Right kidney (tissue), 1 donor: Measurements from ENCODE around the gene PARVB.

Experiments used
- DNase-seq: peaks from one replicate; pipeline ENCODE4 v3.0.0-alpha.2; 2016

Gene PARVB

GRCh38 chr22:44182588-44183286, 158.6 kb downstream of the PARVB start:
- no peak for DNase-seq

GRCh38 chr22:44183287-44183588, 159.1 kb downstream of the PARVB start:
- no peak for DNase-seq

- DNase-seq = no peak
Measured at GRCh38 chr22:44184006-44184405, 159.9 kb downstream of the PARVB start.

- no peak for DNase-seq
Measured at GRCh38 chr22:44185237-44186120, 161.4 kb downstream of the PARVB start.

- no peak for DNase-seq
Measured at GRCh38 chr22:44186121-44186510, 162.0 kb downstream of the PARVB start.

GRCh38 chr22:44186737-44187136, 162.6 kb downstream of the PARVB start:
- DNase-seq = no peak

- DNase-seq = no peak
Measured at GRCh38 chr22:44187652-44188230, 163.6 kb downstream of the PARVB start.

- no peak for DNase-seq
Measured at GRCh38 chr22:44188316-44188715, 164.2 kb downstream of the PARVB start.

GRCh38 chr22:44188986-44189630, 165.0 kb downstream of the PARVB start:
- no peak for DNase-seq

GRCh38 chr22:44190381-44190976, 166.4 kb downstream of the PARVB start:
- DNase-seq = no peak

GRCh38 chr22:44191036-44191454, 166.9 kb downstream of the PARVB start:
- DNase-seq = no peak

- no peak for DNase-seq
Measured at GRCh38 chr22:44192098-44192815, 168.2 kb downstream of the PARVB start.

- DNase-seq = no peak
Measured at GRCh38 chr22:44192816-44193534, 168.9 kb downstream of the PARVB start.

GRCh38 chr22:44193535-44193891, 169.4 kb downstream of the PARVB start:
- no peak for DNase-seq

- DNase-seq = no peak
Measured at GRCh38 chr22:44194569-44194968, 170.5 kb downstream of the PARVB start.

- DNase-seq = no peak
Measured at GRCh38 chr22:44195189-44195871, 171.2 kb downstream of the PARVB start.

- no peak for DNase-seq
Measured at GRCh38 chr22:44196241-44196640, 172.1 kb downstream of the PARVB start.

GRCh38 chr22:44196731-44197131, 172.6 kb downstream of the PARVB start:
- no peak for DNase-seq

- DNase-seq = no peak
Measured at GRCh38 chr22:44197271-44197670, 173.2 kb downstream of the PARVB start.

- DNase-seq = no peak
Measured at GRCh38 chr22:44199164-44199563, 175.1 kb downstream of the PARVB start.

- no peak for DNase-seq
Measured at GRCh38 chr22:44199866-44200265, 175.8 kb downstream of the PARVB start.
